GM23338 (cell line): ENCODE measurements around the gene ACRBP. TPM values are rescaled to one million over a fixed set of nuclear protein-coding genes. Genes with fewer than 3 reads are reported as not detected.

ENCODE experiments used
- ATAC-seq: fragments of 200-7000 bp; cut with Tn5 transposase; 3 replicates; pipeline ENCODE4 v1.9.1; 2020
- DNase-seq: peaks from one replicate; pipeline ENCODE4 v3.0.0-alpha.2; 2015; ENCODE audit warnings: low spot score
- H2AFZ ChIP-seq: fragments of 200-600 bp; sonication (generic); 2 replicates; pipeline ENCODE4 v1.8.0; 2016; ENCODE audit warnings: antibody characterized with exemption, mild to moderate bottlenecking, moderate library complexity
- H3F3A ChIP-seq: fragments of 200-600 bp; sonication (generic); replicated peaks from 2 replicates; pipeline ENCODE4 v1.8.0; 2017; ENCODE audit warnings: antibody characterized with exemption, mixed run types, low read depth
- H3K27ac ChIP-seq: fragments of 200-600 bp; sonication (generic); 2 replicates; pipeline ENCODE4 v1.6.1; 2016; ENCODE audit warnings: low read depth
- H3K27me3 ChIP-seq: fragments of 200-600 bp; sonication (generic); 2 replicates; pipeline ENCODE4 v1.8.0; 2016; ENCODE audit warnings: mild to moderate bottlenecking, mixed run types, moderate library complexity; ENCODE audit not compliant: insufficient read depth
- H3K36me3 ChIP-seq: fragments of 200-600 bp; sonication (generic); 2 replicates; pipeline ENCODE4 v1.8.0; 2016; ENCODE audit warnings: mild to moderate bottlenecking; ENCODE audit not compliant: insufficient read depth
- H3K4me1 ChIP-seq: fragments of 200-600 bp; sonication (generic); 2 replicates; pipeline ENCODE4 v1.8.0; 2016; ENCODE audit warnings: mild to moderate bottlenecking, moderate library complexity; ENCODE audit not compliant: insufficient read depth
- H3K4me2 ChIP-seq: fragments of 200-600 bp; sonication (generic); 2 replicates; pipeline ENCODE4 v1.7.1; 2017; ENCODE audit warnings: mixed run types
- H3K4me3 ChIP-seq: fragments of 200-600 bp; sonication (generic); 2 replicates; pipeline ENCODE4 v1.6.1; 2016; ENCODE audit warnings: mixed run types
- H3K79me2 ChIP-seq: fragments of 200-600 bp; sonication (generic); replicated peaks from 2 replicates; pipeline ENCODE4 v1.8.0; 2017; ENCODE audit warnings: mild to moderate bottlenecking; ENCODE audit not compliant: insufficient read depth
- H3K9me2 ChIP-seq: fragments of 200-600 bp; sonication (generic); 2 replicates; pipeline ENCODE4 v1.8.0; 2017; ENCODE audit not compliant: insufficient read depth
- H4K20me1 ChIP-seq: fragments of 200-600 bp; sonication (generic); replicated peaks from 2 replicates; pipeline ENCODE4 v1.8.0; 2017; ENCODE audit warnings: mild to moderate bottlenecking; ENCODE audit not compliant: insufficient read depth
- H3K27ac Mint-ChIP-seq: 2 replicates; pipeline ENCODE4 v1.8.0; 2020; ENCODE audit warnings: inconsistent platforms, mild to moderate bottlenecking, moderate library complexity, mixed read lengths
- H3K27me3 Mint-ChIP-seq: 3 replicates; pipeline ENCODE4 v1.8.0; 2022; ENCODE audit warnings: low read depth, mild to moderate bottlenecking, moderate library complexity, mixed read lengths, inconsistent platforms; ENCODE audit not compliant: insufficient read depth, poor library complexity
- H3K36me3 Mint-ChIP-seq: 3 replicates; pipeline ENCODE4 v1.8.0; 2021; ENCODE audit warnings: low read depth, mild to moderate bottlenecking, inconsistent platforms, moderate library complexity, mixed read lengths
- H3K4me1 Mint-ChIP-seq: 3 replicates; pipeline ENCODE4 v1.8.0; 2020; ENCODE audit warnings: mild to moderate bottlenecking, inconsistent platforms, mixed read lengths
- H3K4me3 Mint-ChIP-seq: 3 replicates; pipeline ENCODE4 v1.8.0; 2021; ENCODE audit warnings: moderate library complexity, mild to moderate bottlenecking, inconsistent platforms, mixed read lengths
- H3K9me3 Mint-ChIP-seq: 3 replicates; pipeline ENCODE4 v1.8.0; 2020; ENCODE audit warnings: moderate library complexity, mild to moderate bottlenecking, inconsistent platforms, mixed read lengths
- CTCF ChIP-seq, 2 experiments: fragments of 200-600 bp in 1 of 2; sonication (generic) in 1 of 2; conservative IDR thresholded peaks; 2 replicates each; pipeline versions ENCODE4 v1.5.1 to v1.6.1; 2016 to 2017; ENCODE audit warnings: antibody characterized with exemption in 2 of 2, low read depth in 2 of 2, mild to moderate bottlenecking in 2 of 2, moderate library complexity in 1 of 2
- EZH2phosphoT487 ChIP-seq: fragments of 200-600 bp; sonication (generic); IDR thresholded peaks from one replicate; pipeline ENCODE4 v1.8.1; 2018; ENCODE audit warnings: antibody characterized with exemption; ENCODE audit not compliant: unreplicated experiment
- JUNB ChIP-seq: IDR thresholded peaks from one replicate; pipeline ENCODE4 v1.6.1; 2016; ENCODE audit warnings: antibody characterized with exemption; ENCODE audit not compliant: unreplicated experiment
- NANOG ChIP-seq: IDR thresholded peaks from 2 replicates; pipeline ENCODE4 v1.6.1; 2016; ENCODE audit warnings: antibody characterized with exemption, borderline replicate concordance
- POLR2AphosphoS5 ChIP-seq: IDR thresholded peaks from 2 replicates; pipeline ENCODE4 v1.6.1; 2016; ENCODE audit warnings: antibody characterized with exemption, low read depth
- REST ChIP-seq: IDR thresholded peaks from one replicate; pipeline ENCODE4 v1.6.1; 2018; ENCODE audit warnings: antibody characterized with exemption; ENCODE audit not compliant: unreplicated experiment
- STAT1 ChIP-seq: IDR thresholded peaks from one replicate; pipeline ENCODE4 v1.6.1; 2016; ENCODE audit warnings: antibody characterized with exemption; ENCODE audit not compliant: unreplicated experiment
- ZNF114 ChIP-seq: fragments of 250-450 bp; sonication (Bioruptor Pico); IDR thresholded peaks from 2 replicates; pipeline ENCODE4 v1.5.0; 2020; ENCODE audit warnings: mild to moderate bottlenecking, moderate library complexity
- ZNF331 ChIP-seq: fragments of 250-450 bp; sonication (Bioruptor Pico); IDR thresholded peaks from 2 replicates; pipeline ENCODE4 v1.5.0; 2020; ENCODE audit warnings: low read depth, mild to moderate bottlenecking, moderate library complexity
- polyA plus RNA-seq: library from polyadenylated mRNA; unstranded; fragments of >200 nt; fragmentation: Nextera tagmentation; extraction: Ambion mirVana; gene quantifications from 2 replicates; pipeline ENCODE4 v1.2.1, GENCODE V29; 2016
- total RNA-seq: library from RNA; depleted of rRNA; stranded (reverse); fragments of >200 nt; shearing (Covaris generic); gene quantifications from 2 replicates; pipeline ENCODE4 v1.2.3, GENCODE V29; 2014
- TF ChIP-seq, protein P1 (sequence below): IDR thresholded peaks from 2 replicates; pipeline ENCODE4 v1.6.1; 2016; ENCODE audit warnings: antibody characterized with exemption

The ACRBP gene
- total and polyA plus RNA-seq, 2 experiments from 2014 or later = 0.70 to 2.2 TPM

DNA sequence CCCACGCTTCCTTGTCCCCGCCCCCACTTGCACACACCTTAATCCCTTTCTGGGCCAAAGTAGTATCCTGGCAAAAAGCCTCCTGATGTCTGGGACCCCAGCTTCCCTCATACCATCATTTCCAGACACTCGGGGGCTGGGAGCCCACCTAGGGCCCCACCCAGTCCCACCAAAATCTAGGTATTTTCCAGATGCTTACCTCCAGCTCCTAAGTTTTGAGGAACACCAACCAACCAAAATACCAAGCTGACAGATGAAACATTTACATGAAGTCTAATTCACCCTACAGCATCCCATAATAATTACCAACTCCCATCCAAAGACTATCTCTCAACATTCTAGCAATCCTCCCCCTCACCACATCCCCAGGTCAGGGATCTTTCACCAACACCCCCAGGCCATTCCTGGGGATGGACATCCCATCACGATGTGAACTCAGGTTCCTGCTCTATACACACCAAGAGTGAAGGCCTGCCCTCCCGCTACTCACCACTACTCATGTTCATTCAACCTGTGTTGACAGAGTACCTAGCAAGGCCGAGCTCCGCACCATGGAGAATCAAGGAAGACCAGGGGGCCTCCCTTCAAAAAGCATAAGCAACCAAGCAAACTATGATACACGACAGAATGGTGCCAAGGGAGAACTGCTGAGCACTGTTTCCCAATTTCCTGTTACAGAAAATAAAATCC, 38.5 kb downstream of the ACRBP start:
- DNase-seq (peak; percentile 47), ATAC-seq (no peak)
- Histone ChIP-seq H3K27ac (no peak overlapping the region), H2AFZ (no peak overlapping the region), H3K4me3 (no peak overlapping the region), H3K79me2 (peaks cover 28% of the 10 kb centered on the region), H4K20me1 (peaks cover 21% of the 10 kb centered on the region), H3K4me1 (peaks cover 48% of the 10 kb centered on the region), H3F3A (peaks cover 24% of the 10 kb centered on the region; the same call in 1 of the 2 replicates), H3K9me2 (peaks cover 6% of the 10 kb centered on the region; the same call in 1 of the 2 replicates), H3K36me3 (no peaks in the 10 kb centered on the region; the same call in 1 of the 2 replicates), H3K27me3 (no peaks in the 10 kb centered on the region), H3K4me2 (no peak overlapping the region)
- Mint-ChIP-seq H3K4me3 (no peak overlapping the region), H3K4me1 (peaks cover 42% of the 10 kb centered on the region), H3K27me3 (peaks cover 22% of the 10 kb centered on the region), H3K9me3 (no peaks in the 10 kb centered on the region; the same call in 2 of the 3 replicates), H3K27ac (no peak overlapping the region), H3K36me3 (peaks cover 22% of the 10 kb centered on the region)
- TF ChIP-seq CTCF (conservative IDR thresholded peaks at IDR 0.05; ENCODE audit: low read depth in 2 of 2) = no peak

DNA sequence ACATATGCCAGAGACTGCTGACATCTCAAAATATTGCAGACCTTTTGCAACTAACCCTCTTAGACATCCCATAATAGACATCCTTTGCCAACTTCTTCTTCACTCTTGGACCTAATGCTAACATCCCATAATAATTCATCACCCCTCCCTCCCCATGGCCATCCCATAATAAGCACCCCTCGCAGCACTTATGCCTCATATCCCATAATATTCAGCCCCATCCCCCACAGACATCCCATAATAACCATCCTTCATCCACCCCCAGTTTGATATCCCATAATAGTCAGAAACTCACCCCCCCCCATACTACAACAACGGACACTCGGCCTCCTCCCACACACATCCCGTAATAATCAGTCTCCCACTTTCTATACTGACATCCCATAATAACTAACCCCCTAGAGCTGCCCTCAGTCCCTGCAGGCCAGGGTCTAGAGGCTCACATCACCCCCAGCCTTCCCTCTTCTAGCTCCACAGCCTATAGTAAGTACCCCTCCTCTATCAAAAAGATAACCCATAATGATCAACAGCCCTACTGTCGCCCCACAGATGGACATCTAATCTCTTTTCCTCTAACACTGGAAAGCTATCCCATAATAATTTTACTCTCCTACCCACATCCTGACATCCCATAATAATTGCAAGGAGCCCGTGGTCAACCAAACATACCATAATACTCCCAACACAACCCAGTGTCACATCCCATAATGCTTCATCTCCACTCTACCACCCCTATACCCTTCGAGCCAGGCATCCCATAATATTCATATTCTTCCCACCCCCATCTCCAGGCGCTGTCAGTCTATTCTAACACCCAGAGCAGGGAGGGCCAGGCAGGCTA, 39.3 kb downstream of the ACRBP start:
- DNase-seq (peak; percentile 39), ATAC-seq (no peak)
- Histone ChIP-seq H3K36me3 (peaks cover 1% of the 10 kb centered on the region), H3F3A (peaks cover 20% of the 10 kb centered on the region; the same call in 1 of the 2 replicates), H3K27me3 (no peaks in the 10 kb centered on the region), H3K4me3 (no peak overlapping the region), H3K79me2 (peaks cover 35% of the 10 kb centered on the region), H3K27ac (peak overlapping the region; percentile 3; the same call in 1 of the 2 replicates), H3K4me2 (peak overlapping the region; percentile 57; the same call in 1 of the 2 replicates), H3K4me1 (peaks cover 47% of the 10 kb centered on the region), H3K9me2 (peaks cover 6% of the 10 kb centered on the region; the same call in 1 of the 2 replicates), H4K20me1 (peaks cover 25% of the 10 kb centered on the region), H2AFZ (no peak overlapping the region)
- no peak overlapping the region for H3K4me3 Mint-ChIP-seq
- H3K36me3 Mint-ChIP-seq = peaks cover 29% of the 10 kb centered on the region
- TF ChIP-seq ZNF114 (CRISPR knock-in tag) (no peak), JUNB (no peak), ZNF331 (CRISPR knock-in tag) (no peak), STAT1 (no peak), EZH2phosphoT487 (no peak), REST (no peak), NANOG (no peak), CTCF (conservative IDR thresholded peaks at IDR 0.05; ENCODE audit: low read depth in 2 of 2) (no peak), POLR2AphosphoS5 (no peak)
- TF ChIP-seq, protein P1, sequence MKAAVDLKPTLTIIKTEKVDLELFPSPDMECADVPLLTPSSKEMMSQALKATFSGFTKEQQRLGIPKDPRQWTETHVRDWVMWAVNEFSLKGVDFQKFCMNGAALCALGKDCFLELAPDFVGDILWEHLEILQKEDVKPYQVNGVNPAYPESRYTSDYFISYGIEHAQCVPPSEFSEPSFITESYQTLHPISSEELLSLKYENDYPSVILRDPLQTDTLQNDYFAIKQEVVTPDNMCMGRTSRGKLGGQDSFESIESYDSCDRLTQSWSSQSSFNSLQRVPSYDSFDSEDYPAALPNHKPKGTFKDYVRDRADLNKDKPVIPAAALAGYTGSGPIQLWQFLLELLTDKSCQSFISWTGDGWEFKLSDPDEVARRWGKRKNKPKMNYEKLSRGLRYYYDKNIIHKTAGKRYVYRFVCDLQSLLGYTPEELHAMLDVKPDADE = no peak
- peaks cover 49% of the 10 kb centered on the region for H3K4me1 Mint-ChIP-seq
- no peak overlapping the region for H3K27ac Mint-ChIP-seq
- H3K9me3 Mint-ChIP-seq = no peaks in the 10 kb centered on the region; the same call in 2 of the 3 replicates
- peaks cover 21% of the 10 kb centered on the region for H3K27me3 Mint-ChIP-seq
